Cardiac septum (tissue), 1 donor: Measurements from ENCODE around the gene GNPTG. TPM values are rescaled to one million over a fixed set of nuclear protein-coding genes. Genes with fewer than 3 reads are reported as not detected.

Source experiments
- DNase-seq: peaks from one replicate; pipeline ENCODE4 v3.0.0-alpha.2; 2020; ENCODE audit warnings: low spot score
- intact Hi-C: fragments of 100-400 bp; cut with DNase I; formaldehyde crosslinking; loops from one replicate; pipeline ENCODE4 v1.14.0; 2022
- total RNA-seq: library from RNA; stranded (reverse); fragmentation: NEBNext Ultra II Directional; extraction: Animal tissue kit (Norgen Biotek cat#: 25700); gene quantifications from one replicate; pipeline ENCODE4 v1.2.1, GENCODE V29; 2021
- donor health status: DM: no; HTN: no; CAD: no.

GNPTG gene
- total RNA-seq, 1 donor from 2014 or later, result 32.3 TPM

DNA sequence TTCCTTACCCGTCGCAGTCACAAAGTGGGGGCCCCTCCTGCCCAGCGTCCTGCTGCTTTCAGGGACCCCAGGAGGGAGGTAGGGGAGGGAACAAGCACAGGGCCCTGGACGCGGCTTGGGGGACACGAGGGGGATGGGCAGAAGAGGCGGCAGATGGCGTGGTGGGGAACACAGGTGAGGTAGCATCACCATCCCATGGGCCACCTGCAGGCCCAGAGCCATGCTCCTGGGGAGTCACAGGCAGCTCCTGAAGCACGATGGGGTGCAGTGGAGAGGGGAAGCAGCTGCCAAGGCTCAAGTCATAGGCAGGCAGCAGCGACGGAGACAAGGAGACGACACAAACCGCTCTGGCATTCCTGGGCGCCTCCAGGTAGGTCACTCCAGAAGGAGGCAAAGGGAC lies 52.0 kb downstream of the GNPTG start:
- DNase-seq, result no peak
- intact Hi-C loops, result no loop called here

DNA sequence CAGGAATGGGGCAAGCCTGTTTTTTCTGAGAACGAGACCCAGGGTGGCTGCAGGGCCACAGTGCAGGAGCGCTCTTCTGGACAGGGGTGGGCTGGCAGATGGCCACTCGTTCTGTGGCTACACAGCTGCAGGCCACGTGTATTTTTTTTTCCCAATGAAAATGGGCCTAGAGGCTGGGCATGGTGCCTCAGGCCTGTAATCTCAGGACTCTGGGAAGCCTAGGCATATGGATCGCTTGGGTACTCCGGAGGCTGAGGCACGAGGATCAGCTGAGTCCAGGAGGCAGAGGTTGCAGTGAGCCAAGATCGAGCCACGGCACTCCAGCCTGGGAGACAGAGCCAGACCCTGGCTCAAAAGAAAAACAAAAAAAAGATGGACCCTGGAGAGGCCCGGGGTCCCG lies 56.0 kb downstream of the GNPTG start:
- intact Hi-C loops, result no loop called here
- no peak for DNase-seq

DNA sequence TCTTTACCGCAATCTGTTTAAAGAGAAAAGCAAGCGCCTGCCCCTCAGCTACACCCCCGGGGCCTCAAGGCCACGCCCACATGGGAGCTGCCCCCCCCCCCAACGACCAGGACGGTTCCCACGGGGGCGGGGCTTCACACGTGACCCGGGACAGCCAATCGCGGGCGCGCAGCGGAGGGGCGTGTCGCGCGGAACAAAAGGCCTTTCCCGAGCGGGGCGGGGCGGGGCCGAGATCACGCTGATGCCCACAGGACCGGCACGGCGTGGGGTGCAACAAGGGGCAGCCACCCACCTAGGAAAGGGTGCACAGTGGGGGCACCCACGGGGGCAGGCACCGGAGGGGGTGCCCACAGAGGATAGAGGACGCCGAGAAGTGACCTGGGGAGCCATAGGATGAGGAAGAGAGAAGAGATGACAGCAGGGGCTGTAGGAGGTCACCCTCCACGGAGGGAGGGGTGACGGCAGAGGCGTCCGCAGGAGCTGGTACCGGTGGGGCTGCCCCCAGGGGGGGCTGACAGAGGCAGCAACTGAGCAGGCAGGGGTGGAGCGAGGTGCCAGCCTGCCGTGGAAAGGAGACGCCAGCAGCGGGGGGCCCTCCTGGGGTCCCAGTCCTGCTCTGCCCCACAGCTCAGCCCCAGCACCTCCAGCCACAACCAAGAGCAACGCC lies 56.6 kb downstream of the GNPTG start:
- intact Hi-C loops, result no loop called here
- peak; percentile 97 for DNase-seq

DNA sequence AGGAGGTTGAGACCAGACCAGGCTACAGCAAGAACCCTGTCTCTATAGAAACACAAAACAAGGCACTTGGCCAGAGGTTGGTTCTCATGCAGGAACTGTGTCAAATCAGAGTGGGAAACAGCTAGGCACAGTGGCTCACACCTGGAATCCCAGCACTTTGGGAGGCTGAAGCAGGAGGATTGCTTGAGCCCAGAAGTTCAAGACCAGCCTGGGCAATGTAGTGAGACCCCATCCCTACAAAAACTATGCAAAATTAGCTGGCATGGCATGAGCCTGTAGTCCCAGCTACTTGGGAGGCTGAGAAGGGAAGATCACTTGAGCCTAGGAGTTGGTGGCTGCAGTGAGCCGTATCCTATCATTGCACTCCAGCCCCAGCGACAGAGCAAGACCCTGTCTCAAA lies 61.1 kb downstream of the GNPTG start:
- no peak for DNase-seq
- intact Hi-C loops, result no loop called here

Other genes with a start within 250 kb of the GNPTG start
- 4.7 TPM for gene CACNA1H, start 198.8 kb upstream of the GNPTG start, total RNA-seq
- gene TPSG1, start 126.7 kb upstream of the GNPTG start, total RNA-seq, result not detected
- 5.5 TPM for gene TPSB2, start 121.7 kb upstream of the GNPTG start, total RNA-seq
- gene TPSAB1, start 111.2 kb upstream of the GNPTG start, total RNA-seq, result 4.1 TPM
- not detected for gene TPSD1, start 95.9 kb upstream of the GNPTG start, total RNA-seq
- 86.6 TPM for gene UBE2I, start 42.3 kb upstream of the GNPTG start, total RNA-seq
- 3.8 TPM for gene BAIAP3, start 18.3 kb upstream of the GNPTG start, total RNA-seq
- 55.0 TPM for gene TSR3, start 53 bp upstream of the GNPTG start, total RNA-seq
- gene UNKL, start 62.8 kb downstream of the GNPTG start, total RNA-seq, result 7.4 TPM
- gene UQCC4, start 68.8 kb downstream of the GNPTG start, total RNA-seq, result 11.6 TPM
- not detected for gene PERCC1, start 79.1 kb downstream of the GNPTG start, total RNA-seq
- gene CCDC154, start 92.6 kb downstream of the GNPTG start, total RNA-seq, result 0.94 TPM
- 39.8 TPM for gene CLCN7, start 123.1 kb downstream of the GNPTG start, total RNA-seq
- gene PTX4, start 137.0 kb downstream of the GNPTG start, total RNA-seq, result not detected
- gene TELO2, start 141.4 kb downstream of the GNPTG start, total RNA-seq, result 17.7 TPM
- gene TMEM204, start 181.7 kb downstream of the GNPTG start, total RNA-seq, result 19.8 TPM